ENCODE data around the gene CLPTM1L.
"Not testable (repeated sequence)": the region's sequence is repeated elsewhere in the genome, so short reads cannot be mapped to it uniquely, and the experiment has no call there.

The CLPTM1L gene

DNA sequence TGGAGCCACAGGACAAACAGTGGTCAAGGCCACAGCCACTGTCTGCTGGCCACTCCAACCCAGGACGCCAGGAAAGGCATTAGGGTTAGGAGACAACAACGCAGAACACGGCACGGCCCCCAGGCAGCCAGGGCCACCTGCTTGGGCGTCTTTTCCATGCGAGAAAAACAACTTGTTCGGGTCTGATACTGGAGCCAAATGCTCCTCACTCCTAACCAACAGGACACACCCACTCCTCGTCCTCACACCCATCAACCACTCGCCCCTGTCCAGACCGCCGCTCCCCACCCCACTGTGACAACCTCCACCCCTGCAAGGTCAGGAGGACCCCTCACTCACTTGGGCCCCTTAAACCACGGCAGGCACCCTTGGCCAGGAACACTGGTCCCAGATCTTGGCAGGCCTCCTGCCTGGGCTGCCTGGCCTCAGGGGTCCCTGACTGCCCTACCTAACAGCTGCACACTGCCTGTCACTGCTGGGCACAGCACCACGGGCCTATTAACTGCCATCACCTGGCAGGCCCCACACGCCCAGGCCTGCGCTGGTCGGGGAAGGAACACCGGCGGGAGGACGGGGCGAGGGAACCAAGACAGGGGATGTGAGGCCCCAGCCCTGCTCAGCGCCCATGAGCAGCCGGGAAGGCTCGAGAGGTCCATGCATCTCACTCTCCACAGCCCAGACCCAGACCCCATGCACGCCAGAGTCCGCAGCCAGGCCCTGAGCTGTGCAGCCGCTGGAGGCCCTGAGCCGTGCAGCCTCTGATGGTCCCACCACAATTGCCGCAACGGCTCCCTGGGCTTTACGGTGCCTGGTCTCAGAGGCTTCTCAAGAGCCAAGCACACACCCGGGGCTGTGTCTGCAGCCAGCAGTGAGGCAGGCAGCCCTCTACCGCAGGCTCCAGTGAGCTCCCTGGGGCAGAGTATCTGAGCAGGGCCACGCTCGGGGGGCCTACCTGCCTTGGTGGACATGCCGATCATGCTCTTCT, 13.8 kb downstream of the CLPTM1L start:
- FAIRE-seq, result no peak
- DNase-seq (ENCODE audit: extremely low spot score, insufficient read length, low read depth), result no peak

DNA sequence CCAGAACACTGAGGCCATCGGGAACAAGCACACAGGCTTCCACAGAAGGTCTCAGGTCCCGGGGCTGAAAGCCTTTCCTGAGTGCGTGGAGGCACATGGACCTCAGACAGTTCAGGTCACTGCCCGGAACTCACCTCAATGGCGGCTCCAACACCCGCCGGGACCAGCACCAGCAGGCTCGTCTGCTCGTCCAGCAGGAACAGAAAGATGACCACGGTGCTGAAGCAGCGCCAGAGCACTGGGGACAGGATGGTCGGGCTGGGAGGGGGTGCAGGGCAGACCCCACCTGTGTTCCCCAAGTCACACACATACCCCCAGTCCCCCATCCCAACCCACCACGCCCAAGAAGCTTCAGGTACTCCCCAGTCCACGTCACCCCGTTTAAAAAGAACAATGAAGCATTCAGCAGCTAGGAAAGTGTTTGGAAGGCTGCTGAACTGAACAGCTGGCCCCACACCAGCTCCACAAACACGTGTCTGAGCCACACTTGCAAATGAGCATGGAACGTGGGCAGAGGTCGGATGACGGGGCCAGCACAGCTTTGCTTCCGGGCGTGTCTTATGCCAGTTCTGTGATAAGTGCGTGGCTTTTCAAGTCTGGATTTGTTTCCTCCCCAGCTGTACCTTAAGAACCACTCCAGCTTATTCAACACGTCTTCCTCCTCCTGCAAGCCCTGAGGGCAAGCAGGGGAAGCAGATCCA, 14.6 kb downstream of the CLPTM1L start:
- DNase-seq (ENCODE audit: extremely low spot score, insufficient read length, low read depth) (no peak), FAIRE-seq (no peak)

DNA sequence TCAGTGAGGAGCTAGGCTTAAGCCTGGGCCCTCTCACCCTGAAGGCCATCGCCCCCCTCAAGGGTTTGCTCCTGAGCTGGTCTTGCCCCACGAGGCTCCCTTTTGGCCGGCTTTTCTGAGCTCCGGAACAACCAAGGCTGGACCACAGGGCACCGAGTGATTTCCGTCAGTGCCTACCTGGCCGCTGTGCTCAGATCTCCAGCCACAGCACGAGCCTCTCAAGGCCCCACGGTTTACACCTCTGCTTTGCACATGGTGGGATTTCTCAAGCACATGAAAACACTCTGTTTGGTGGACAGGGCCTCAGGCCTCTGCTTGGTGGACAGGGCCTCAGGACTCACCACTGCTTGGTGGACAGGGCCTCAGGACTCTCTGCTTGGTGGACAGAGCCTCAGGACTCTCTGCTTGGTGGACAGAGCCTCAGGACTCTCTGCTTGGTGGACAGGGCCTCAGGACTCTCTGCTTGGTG, 15.8 kb downstream of the CLPTM1L start:
- no peak for DNase-seq (ENCODE audit: extremely low spot score, insufficient read length, low read depth)
- no peak for FAIRE-seq

DNA sequence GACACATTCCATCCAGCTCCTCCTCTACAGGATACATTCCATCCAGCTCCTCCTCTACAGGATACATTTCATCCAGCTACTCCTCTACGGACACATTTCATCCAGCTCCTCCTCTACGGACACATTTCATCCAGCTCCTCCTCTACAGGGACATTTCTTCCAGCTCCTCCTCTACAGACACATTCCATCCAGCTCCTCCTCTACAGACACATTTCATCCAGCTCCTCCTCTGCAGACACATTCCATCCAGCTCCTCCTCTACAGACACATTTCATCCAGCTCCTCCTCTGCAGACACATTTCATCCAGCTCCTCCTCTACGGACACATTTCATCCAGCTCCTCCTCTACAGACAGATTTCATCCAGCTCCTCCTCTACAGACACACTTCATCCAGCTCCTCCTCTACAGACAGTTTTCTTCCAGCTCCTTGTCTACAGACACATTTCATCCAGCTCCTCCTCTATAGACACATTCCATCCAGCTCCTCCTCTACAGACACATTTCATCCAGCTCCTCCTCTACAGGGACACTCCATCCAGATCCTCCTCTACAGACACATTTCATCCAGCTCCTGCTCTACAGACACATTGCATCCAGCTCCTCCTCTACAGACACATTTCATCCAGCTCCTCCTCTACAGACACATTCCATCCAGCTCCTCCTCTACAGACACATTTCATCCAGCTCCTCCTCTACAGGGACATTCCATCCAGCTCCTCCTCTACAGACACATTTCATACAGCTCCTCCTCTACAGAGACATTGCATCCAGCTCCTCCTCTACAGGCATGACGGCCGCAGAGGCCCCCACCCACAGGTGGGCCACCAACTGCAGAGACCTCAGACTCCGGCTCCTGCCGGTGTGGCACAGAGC, 16.4 kb downstream of the CLPTM1L start:
- not testable (repeated sequence) for DNase-seq (ENCODE audit: extremely low spot score, insufficient read length, low read depth); FAIRE-seq

DNA sequence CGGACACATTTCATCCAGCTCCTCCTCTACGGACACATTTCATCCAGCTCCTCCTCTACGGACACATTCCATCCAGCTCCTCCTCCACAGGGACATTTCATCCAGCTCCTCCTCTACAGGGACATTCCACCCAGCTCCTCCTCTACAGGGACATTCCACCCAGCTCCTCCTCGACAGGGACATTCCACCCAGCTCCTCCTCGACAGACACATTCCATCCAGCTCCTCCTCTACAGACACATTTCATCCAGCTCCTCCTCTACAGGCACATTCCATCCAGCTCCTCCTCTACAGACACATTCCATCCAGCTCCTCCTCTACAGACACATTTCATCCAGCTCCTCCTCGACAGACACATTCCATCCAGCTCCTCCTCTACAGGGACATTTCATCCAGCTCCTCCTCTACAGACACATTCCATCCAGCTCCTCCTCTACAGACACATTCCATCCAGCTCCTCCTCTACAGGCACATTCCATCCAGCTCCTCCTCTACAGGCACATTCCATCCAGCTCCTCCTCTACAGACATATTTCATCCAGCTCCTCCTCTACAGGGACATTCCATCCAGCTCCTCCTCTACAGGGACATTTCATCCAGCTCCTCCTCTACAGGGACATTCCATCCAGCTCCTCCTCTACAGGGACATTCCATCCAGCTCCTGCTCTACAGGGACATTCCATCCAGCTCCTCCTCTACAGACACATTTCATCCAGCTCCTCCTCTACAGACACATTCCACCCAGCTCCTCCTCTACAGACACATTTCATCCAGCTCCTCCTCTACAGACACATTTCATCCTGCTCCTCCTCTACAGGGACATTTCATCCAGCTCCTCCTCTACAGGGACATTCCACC, 17.8 kb downstream of the CLPTM1L start:
- FAIRE-seq, result not testable (repeated sequence)

DNA sequence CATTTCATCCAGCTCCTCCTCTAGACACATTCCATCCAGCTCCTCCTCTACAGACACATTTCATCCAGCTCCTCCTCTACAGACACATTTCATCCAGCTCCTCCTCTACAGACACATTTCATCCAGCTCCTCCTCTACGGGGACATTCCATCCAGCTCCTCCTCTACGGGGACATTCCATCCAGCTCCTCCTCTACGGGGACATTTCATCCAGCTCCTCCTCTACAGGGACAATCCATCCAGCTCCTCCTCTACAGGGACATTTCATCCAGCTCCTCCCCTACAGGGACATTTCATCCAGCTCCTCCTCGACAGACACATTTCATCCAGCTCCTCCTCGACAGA, 18.4 kb downstream of the CLPTM1L start:
- DNase-seq (ENCODE audit: extremely low spot score, insufficient read length, low read depth); FAIRE-seq: not testable (repeated sequence)

More for the DNA sequence above, 17.8 kb downstream of the CLPTM1L start:
- DNase-seq (ENCODE audit: extremely low spot score, insufficient read length, low read depth), result not testable (repeated sequence)

DNA sequence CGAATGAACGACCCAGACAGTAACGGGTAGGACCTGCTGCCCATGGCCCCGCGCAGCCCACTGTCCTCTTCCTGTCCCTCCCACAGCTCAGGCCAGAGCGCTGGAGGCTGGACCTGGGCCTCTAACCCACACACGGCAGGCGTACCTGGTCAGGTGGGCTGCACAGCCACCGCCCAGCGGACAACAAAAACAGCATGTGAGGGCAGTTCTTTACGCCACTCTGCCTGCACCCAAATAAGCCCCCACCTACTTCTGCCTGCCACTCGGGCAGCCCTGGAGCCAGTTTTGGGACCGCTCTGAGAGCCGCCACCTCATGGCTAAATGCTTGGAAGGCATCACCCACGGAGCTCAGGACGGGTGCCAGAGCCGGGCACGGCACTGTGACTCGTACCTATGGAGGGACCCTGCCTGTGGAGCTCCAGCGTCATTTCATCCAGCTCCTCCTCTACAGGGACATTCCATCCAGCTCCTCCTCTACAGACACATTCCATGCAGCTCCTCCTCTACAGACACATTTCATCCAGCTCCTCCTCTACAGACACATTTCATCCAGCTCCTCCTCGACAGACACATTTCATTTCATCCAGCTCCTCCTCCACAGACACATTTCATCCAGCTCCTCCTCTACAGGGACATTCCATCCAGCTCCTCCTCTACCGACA, 18.9 kb downstream of the CLPTM1L start:
- DNase-seq (ENCODE audit: extremely low spot score, insufficient read length, low read depth), result no peak
- FAIRE-seq, result no peak

DNA sequence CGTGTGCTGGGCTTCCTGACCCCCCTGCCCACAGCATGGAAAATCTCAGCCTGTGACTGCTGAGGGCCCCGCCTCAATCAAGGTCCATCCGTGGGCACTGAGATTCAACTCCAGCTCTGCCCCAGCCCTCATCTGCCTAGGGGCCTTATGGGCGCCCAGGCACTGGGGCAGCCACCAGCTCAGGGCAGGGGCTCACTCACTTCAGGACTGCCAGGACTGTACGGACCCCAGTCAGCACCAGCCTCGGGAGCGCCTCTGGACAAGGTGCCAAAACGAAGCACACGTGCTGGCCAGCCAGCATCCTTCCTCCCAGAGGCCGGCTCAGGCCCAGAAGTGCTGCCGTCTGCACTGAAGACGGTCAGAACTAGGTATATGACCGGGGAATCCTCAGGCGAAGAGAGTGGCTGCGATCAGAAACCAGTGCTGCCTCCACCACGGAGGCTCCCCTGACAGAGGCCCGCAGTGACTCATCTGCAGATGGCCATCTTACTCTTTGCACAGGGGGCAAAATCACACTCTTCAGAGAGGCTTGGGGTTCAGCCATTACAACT, 19.6 kb downstream of the CLPTM1L start:
- no peak for FAIRE-seq
- no peak for DNase-seq (ENCODE audit: extremely low spot score, insufficient read length, low read depth)

DNA sequence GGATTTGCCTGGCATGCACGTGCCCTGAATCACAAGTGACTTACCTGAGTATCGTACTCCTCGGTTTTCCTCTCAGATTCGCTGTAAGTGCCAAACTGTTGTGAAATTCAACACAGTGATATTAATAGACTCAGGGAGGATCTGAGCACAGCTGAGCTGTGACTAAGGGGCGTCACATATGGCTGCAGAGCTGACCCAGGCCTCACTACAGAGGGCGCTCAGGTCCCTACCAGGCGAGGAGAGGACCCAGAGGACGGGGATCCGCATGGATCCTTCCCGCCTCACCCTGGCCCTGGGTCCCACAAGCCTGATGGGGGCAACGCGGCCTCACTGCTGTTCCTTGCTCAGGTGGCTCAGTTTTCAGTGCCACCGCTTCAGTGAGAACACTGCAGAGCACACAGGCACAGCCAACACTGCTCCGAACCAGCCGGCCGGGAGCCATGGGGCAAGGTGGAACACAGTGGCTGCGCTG, 20.1 kb downstream of the CLPTM1L start:
- DNase-seq (ENCODE audit: extremely low spot score, insufficient read length, low read depth) (no peak), FAIRE-seq (no peak)

DNA sequence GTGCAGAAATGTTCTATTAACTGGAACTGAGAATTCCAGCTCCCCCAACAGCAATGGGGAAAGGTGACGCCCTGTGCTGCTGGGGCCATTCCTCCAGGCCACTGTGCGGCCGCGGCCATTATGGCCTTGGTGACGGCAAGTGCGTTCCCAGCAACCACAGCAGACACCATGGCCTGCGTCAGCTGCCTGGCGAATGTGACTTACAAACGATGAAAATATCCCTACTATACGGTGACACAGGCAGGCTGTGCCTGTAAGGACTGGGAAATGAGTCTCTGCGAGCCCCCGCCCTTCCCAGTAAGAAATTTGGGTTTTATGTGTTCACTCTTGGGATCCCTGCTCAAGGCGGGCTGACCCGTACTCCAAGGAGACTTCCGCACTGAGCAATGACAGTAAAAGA, 20.6 kb downstream of the CLPTM1L start:
- FAIRE-seq, result no peak

DNA sequence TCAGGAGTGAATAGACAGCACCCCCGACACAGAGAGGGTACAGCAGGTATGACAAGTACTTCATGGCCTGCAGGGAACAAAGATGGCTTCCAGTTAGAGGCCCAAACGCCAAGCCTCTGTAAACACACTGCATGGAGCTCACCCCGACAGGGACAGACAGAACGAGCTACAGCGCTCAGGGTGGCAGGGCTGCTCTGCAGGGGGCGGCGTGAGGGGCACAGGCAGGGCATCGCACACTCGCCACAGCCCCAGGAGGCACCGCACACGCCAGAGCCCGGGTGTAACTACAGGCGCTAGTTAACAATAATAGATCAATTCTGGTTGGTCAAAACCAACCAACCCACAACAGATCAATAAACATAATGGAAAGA, 21.1 kb downstream of the CLPTM1L start:
- no peak for FAIRE-seq

More for the DNA sequence above, 20.6 kb downstream of the CLPTM1L start:
- no peak for DNase-seq (ENCODE audit: extremely low spot score, insufficient read length, low read depth)

DNA sequence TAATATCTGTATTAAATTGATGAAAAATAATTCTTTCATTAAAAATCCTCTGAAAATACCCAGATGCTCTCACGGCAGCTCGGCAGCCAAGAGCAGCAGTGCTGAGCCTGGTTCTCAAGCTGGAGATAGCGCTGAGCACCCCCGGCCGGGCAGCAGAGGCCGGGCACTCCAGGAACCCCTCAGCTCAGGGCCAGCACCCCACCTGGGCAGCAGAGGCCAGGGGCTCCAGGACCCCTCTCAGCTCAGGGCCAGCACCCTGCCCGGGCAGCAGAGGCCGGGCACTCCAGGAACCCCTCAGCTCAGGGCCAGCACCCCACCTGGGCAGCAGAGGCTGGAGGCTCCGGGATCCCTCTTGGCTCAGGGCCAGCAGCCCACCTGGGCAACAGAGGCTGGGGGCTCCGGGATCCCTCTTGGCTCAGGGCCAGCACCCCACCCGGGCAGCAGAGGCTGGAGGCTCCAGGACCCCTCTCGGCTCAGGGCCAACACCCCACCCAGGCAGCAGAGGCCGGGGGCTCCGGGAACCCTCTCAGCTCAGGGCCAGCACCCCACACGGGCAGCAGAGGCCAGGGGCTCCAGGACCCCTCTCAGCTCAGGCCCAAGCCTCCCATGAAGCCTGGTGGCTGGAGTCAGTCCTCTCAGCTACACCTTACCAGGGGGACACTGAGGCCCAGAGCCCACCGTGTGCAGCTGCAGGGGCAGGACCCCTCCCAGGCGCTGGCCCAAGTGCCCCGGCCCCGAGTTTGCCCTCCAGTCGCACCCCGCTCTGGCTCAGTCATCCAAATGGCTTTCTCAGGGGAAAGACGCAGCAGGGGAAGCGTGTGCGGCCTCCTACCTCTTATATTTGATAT, 21.7 kb downstream of the CLPTM1L start:
- FAIRE-seq, result no peak
- no peak for DNase-seq (ENCODE audit: extremely low spot score, insufficient read length, low read depth)

More for the DNA sequence above, 21.1 kb downstream of the CLPTM1L start:
- DNase-seq (ENCODE audit: extremely low spot score, insufficient read length, low read depth), result no peak

DNA sequence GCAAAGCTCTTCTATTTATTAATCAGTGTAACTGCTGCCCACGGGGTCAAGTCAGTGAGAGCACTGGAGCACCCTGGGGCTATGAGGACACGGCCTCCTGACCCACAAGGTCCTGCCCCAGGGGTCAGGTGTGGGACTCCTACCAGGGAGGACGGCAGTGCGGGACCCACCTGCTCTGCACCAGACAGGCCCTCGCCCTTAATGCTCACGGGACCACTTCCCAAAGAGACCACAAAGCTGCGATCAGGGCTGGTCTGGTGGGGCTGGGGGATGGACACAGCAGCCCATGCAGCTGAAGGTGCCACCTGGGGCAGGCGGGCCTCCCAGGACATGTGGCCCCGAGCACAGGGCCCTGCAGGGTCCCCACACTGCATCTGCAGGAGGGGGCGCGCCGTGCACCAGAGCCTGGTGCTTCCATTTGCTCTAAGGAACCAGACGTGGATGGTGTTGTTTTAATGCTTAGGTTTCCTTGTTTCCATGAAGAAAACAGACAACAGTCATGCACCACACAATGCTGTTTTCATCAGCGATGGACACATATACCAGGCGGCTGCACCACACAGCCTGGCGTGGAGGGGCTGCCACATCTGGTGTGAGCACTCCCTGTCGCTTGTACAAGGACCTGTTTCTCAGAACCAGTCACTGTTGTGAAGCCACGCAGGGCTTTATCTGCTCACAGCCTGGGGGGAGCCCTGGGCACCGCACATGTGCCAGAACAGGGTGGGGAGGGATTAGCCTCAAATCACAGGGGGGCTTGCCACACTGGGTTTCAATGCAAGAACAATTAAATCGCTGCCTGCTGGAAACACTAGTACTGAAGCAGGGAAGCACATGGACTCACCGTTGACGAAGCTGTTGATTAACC, 22.6 kb downstream of the CLPTM1L start:
- FAIRE-seq, result no peak
- DNase-seq (ENCODE audit: extremely low spot score, insufficient read length, low read depth), result no peak

DNA sequence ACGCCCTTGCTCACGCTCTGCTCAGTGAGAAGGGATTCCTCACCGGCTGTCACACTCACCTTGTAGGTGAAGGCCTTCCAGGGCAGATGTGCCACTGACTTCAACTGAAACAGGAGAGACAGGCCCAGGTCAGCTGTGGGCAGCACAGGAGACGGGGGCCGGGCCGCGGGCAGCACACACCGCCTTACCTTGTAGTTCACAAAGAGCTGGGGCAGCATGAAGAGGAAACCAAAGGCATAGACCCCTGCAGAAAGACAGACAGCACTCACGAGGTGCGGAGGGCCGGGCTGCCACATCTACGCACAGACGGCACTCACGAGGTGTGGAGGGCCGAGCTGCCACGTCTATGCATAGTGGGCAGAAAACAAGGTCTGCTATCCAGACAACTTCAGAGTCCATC, 23.3 kb downstream of the CLPTM1L start:
- FAIRE-seq, result no peak
- DNase-seq (ENCODE audit: extremely low spot score, insufficient read length, low read depth), result no peak

DNA sequence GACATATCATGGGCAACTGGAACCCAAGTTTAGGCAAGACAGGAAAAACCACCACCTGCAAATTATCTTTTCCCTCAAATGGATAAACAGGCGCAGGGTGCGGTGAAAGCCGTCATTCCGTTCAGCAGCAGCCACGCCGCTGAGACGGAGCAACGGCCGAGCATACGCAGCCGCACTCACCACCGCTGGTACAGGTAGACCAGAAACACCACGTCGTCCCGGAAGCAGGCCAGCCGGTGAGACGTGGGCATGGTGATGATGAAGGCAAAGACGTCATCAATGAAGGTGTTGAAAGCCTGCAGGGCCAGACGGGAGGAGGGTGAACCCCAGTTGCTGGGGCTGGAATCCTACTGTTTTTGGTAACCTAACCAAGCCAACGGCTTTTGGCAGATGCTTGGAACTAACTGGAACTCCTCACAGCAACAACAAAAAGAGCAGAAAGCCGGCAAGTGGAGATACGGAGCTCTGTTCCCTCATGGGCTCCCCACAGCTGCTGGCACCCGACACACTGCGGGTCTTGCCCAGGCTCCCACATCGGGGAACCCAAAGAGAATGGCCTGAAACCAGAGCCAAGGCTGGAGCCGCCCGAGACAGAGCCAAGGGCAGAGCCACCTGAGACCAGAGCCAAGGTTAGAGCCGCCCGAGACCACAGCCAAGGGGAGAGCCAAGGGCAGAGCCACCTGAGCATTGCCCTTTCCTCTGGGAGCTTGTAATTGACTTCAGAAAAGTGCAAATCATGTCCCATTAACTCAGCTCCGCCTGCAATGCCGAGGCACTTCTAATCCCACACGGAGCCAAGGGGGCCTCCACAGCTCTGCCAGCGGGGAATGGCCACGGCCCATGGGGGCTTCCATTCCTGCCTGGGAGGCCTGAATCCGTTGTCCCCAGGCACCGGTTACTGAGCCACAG, 24.2 kb downstream of the CLPTM1L start:
- DNase-seq (ENCODE audit: extremely low spot score, insufficient read length, low read depth) (no peak), FAIRE-seq (no peak)
